Brain microvascular endothelial cell (primary cell): Measurements from ENCODE around the gene RAD18.

Experiments used
- DNase-seq: peaks from one replicate; pipeline ENCODE4 v3.0.0-alpha.2; 2020
- H3K27ac ChIP-seq: fragments of 250-450 bp; sonication (Bioruptor Pico); 2 replicates; pipeline ENCODE4 v1.5.1; 2020; ENCODE audit warnings: mild to moderate bottlenecking, moderate library complexity
- H3K27me3 ChIP-seq: fragments of 250-450 bp; sonication (Bioruptor Pico); replicated peaks from 2 replicates; pipeline ENCODE4 v1.5.1; 2020; ENCODE audit warnings: mild to moderate bottlenecking
- H3K36me3 ChIP-seq: fragments of 250-450 bp; sonication (Bioruptor Pico); replicated peaks from 2 replicates; pipeline ENCODE4 v1.5.1; 2020; ENCODE audit warnings: mild to moderate bottlenecking
- H3K4me3 ChIP-seq: 2 replicates; pipeline ENCODE4 v1.5.1; 2011; ENCODE audit warnings: low read depth, mild to moderate bottlenecking, control low read depth, low read length, moderate library complexity
- CTCF ChIP-seq: IDR thresholded peaks from 2 replicates; pipeline ENCODE4 v1.5.1; 2011; ENCODE audit warnings: low read depth, mild to moderate bottlenecking, moderate library complexity, low read length, control low read depth, inconsistent platforms; ENCODE audit errors: missing control alignments
- in situ Hi-C: cut with HindIII; loops from 2 replicates; pipeline ENCODE4 v1.10.0; 2017; ENCODE audit warnings: low sequenced_read_pairs, low pct_ligation_motif_present

The RAD18 gene

GRCh38 chr3:8872261-8872660 lies 91.0 kb downstream of the RAD18 start:
- no peak overlapping the region for H3K4me3 ChIP-seq
- in situ Hi-C loops = no loop called here

GRCh38 chr3:8871306-8871705 lies 92.0 kb downstream of the RAD18 start:
- Histone ChIP-seq H3K36me3 (no peaks in the 10 kb centered on the region), H3K4me3 (no peak overlapping the region), H3K27ac (no peak overlapping the region), H3K27me3 (no peaks in the 10 kb centered on the region)
- no peak for DNase-seq
- in situ Hi-C loops = no loop called here
- no peak for TF ChIP-seq CTCF

More at GRCh38 chr3:8872261-8872660, 91.0 kb downstream of the RAD18 start:
- no peak overlapping the region for H3K27ac ChIP-seq
- TF ChIP-seq CTCF = no peak
- no peaks in the 10 kb centered on the region for H3K27me3 ChIP-seq
- peaks cover 2% of the 10 kb centered on the region for H3K36me3 ChIP-seq
- no peak for DNase-seq

- Histone ChIP-seq H3K27ac (peak overlapping the region; percentile 70), H3K4me3 (no peak overlapping the region), H3K27me3 (no peaks in the 10 kb centered on the region), H3K36me3 (no peaks in the 10 kb centered on the region)
- DNase-seq = no peak
- in situ Hi-C loops = no loop called here
- TF ChIP-seq CTCF = no peak
These were observed 93.1 kb downstream of the RAD18 start for GRCh38 chr3:8870134-8870533.

- peak overlapping the region; percentile 79 for H3K27ac ChIP-seq
- H3K4me3 ChIP-seq = no peak overlapping the region
- no peaks in the 10 kb centered on the region for H3K27me3 ChIP-seq
- in situ Hi-C loops = no loop called here
- TF ChIP-seq CTCF = no peak
- peak; percentile 94 for DNase-seq
- H3K36me3 ChIP-seq = no peaks in the 10 kb centered on the region
These were observed 93.7 kb downstream of the RAD18 start for GRCh38 chr3:8869613-8870012.

GRCh38 chr3:8868996-8869395 lies 94.3 kb downstream of the RAD18 start:
- Histone ChIP-seq H3K36me3 (no peaks in the 10 kb centered on the region), H3K27ac (peak overlapping the region; percentile 79), H3K4me3 (no peak overlapping the region), H3K27me3 (no peaks in the 10 kb centered on the region)
- TF ChIP-seq CTCF = no peak
- in situ Hi-C loops = no loop called here
- no peak for DNase-seq

GRCh38 chr3:8867646-8868045 lies 95.6 kb downstream of the RAD18 start:
- no peak for TF ChIP-seq CTCF
- no peaks in the 10 kb centered on the region for H3K27me3 ChIP-seq
- no peak overlapping the region for H3K27ac ChIP-seq
- no peak for DNase-seq
- in situ Hi-C loops = no loop called here
- H3K36me3 ChIP-seq = no peaks in the 10 kb centered on the region
- H3K4me3 ChIP-seq = no peak overlapping the region
